HepG2 (cell line): ENCODE measurements around the gene ATL2. TPM values are rescaled to one million over a fixed set of nuclear protein-coding genes. Genes with fewer than 3 reads are reported as not detected.
A peak's percentile ranks its signal among the peaks of the same experiment; 100 is the strongest.

Experiments used
- ATAC-seq: fragments of 200-7000 bp; cut with Tn5 transposase; 3 replicates; pipeline ENCODE4 v1.9.1; 2020; ENCODE audit warnings: mild to moderate bottlenecking, moderate library complexity
- BruUV-seq: library from RNA; stranded (reverse); fragments of 400-500 nt; replicated peaks from 2 replicates; lab custom pipeline; 2021; lab: Mats Ljungman, UMichigan
- CTCF ChIA-PET: fragments of 300-600 bp; formaldehyde crosslinking; extraction: SDS; loops from one replicate; lab custom pipeline; 2021; ENCODE audit warnings: low total read pairs, inconsistent platforms, low intra/inter-chr PET ratio; lab: Yijun Ruan, JAX
- POLR2A ChIA-PET: fragments of 350-600 bp; sonication (Branson Sonifier 250); formaldehyde crosslinking; loops from one replicate; lab custom pipeline; 2020; ENCODE audit warnings: antibody characterized with exemption, inconsistent platforms; lab: Yijun Ruan, JAX
- DNase-seq: peaks from one replicate; pipeline ENCODE4 v3.0.0-alpha.2; 2015; ENCODE audit warnings: low spot score
- FAIRE-seq: peaks from 3 replicates; lab custom pipeline; 2011; peaks lifted over from hg19 to GRCh38; lab: Jason Lieb, UNC
- H2AFZ ChIP-seq: one replicate; pipeline ENCODE4 v1.6.1; 2011; ENCODE audit warnings: low read length, inconsistent platforms
- H3K27ac ChIP-seq: fragments of 300-600 bp; 3 replicates; pipeline ENCODE4 v1.8.0; 2011; ENCODE audit warnings: mixed run types, mild to moderate bottlenecking, mixed read lengths, low read length, inconsistent platforms; ENCODE audit not compliant: insufficient read depth; ENCODE audit errors: extremely low read length
- H3K27me3 ChIP-seq, 2 experiments: fragments of 200-600 bp in 1 of 2; 2 replicates in 1 of 2; 3 replicates in 1 of 2; pipeline versions ENCODE4 v1.6.0 to v1.8.0; 2011; ENCODE audit warnings: low read length in 2 of 2, mild to moderate bottlenecking in 2 of 2, moderate library complexity in 2 of 2, inconsistent platforms in 1 of 2; ENCODE audit not compliant: insufficient read depth in 2 of 2, control insufficient read depth in 1 of 2
- H3K36me3 ChIP-seq, 2 experiments: fragments of 200-600 bp in 1 of 2; replicated peaks in 1 of 2; 2 replicates in 1 of 2; 3 replicates in 1 of 2; pipeline versions ENCODE4 v1.5.1 to v1.8.0; 2011; ENCODE audit warnings: low read length in 2 of 2, inconsistent platforms in 1 of 2; ENCODE audit not compliant: insufficient read depth in 2 of 2, control insufficient read depth in 1 of 2
- H3K4me1 ChIP-seq: 2 replicates; pipeline ENCODE4 v1.5.1; 2012; ENCODE audit warnings: low read length, inconsistent platforms; ENCODE audit not compliant: insufficient read depth
- H3K4me2 ChIP-seq: 2 replicates; pipeline ENCODE4 v1.6.0; 2011; ENCODE audit warnings: low read depth, low read length, inconsistent platforms
- H3K4me3 ChIP-seq, 3 experiments: fragments of 200-600 bp in 1 of 3; sonication (generic), shearing (Covaris generic) in 1 of 3; replicated peaks in 1 of 3; 2 replicates each; pipeline ENCODE4 v1.5.1; 2011 to 2016; ENCODE audit warnings: low read length in 3 of 3, inconsistent platforms in 2 of 3, low read depth in 2 of 3, mild to moderate bottlenecking in 2 of 3, control low read depth in 1 of 3, mixed read lengths in 1 of 3; ENCODE audit not compliant: insufficient read depth in 1 of 3
- H3K79me2 ChIP-seq: one replicate; pipeline ENCODE4 v1.6.1; 2011; ENCODE audit warnings: low read length, inconsistent platforms; ENCODE audit not compliant: insufficient read depth
- H3K9ac ChIP-seq: 2 replicates; pipeline ENCODE4 v1.6.0; 2011; ENCODE audit warnings: mild to moderate bottlenecking, low read depth, low read length, inconsistent platforms; ENCODE audit not compliant: insufficient read depth
- H3K9me3 ChIP-seq: 2 replicates; pipeline ENCODE4 v1.5.1; 2012; ENCODE audit warnings: mild to moderate bottlenecking, low read length
- H4K20me1 ChIP-seq: 2 replicates; pipeline ENCODE4 v1.6.0; 2011; ENCODE audit warnings: inconsistent platforms, mild to moderate bottlenecking, low read length, moderate library complexity; ENCODE audit not compliant: insufficient read depth
- CEBPB ChIP-seq: IDR thresholded peaks from 2 replicates; pipeline ENCODE4 v1.6.1; 2011; ENCODE audit warnings: low read depth, low read length, improper control_type of control experiment, borderline replicate concordance
- FOXA3 ChIP-seq: IDR thresholded peaks from 2 replicates; pipeline ENCODE4 v1.6.1; 2016; ENCODE audit warnings: missing genetic modification reagents, missing compliant biosample characterization
- HNF1B ChIP-seq: sonication (generic); formaldehyde crosslinking; IDR thresholded peaks from 2 replicates; pipeline ENCODE4 v1.5.1; 2020; ENCODE audit warnings: mild to moderate bottlenecking, moderate library complexity, missing genetic modification reagents
- HNF4A ChIP-seq: sonication (generic); formaldehyde crosslinking; IDR thresholded peaks from 2 replicates; pipeline ENCODE4 v1.4.0; 2020; ENCODE audit warnings: missing genetic modification reagents
- KAT8 ChIP-seq: IDR thresholded peaks from 2 replicates; pipeline ENCODE4 v1.6.1; 2016; ENCODE audit warnings: missing genetic modification reagents, missing compliant biosample characterization
- KMT2A ChIP-seq: sonication (generic); formaldehyde crosslinking; IDR thresholded peaks from 2 replicates; pipeline ENCODE4 v1.4.0; 2020; ENCODE audit warnings: missing genetic modification reagents
- MXD4 ChIP-seq: IDR thresholded peaks from 2 replicates; pipeline ENCODE4 v1.6.1; 2016; ENCODE audit warnings: mild to moderate bottlenecking, missing biosample characterization, missing genetic modification reagents
- PHF8 ChIP-seq: sonication (generic); formaldehyde crosslinking; IDR thresholded peaks from 2 replicates; pipeline ENCODE4 v1.5.0; 2020; ENCODE audit warnings: missing genetic modification reagents
- SMARCC2 ChIP-seq: fragments of 450-650 bp; IDR thresholded peaks from 2 replicates; pipeline ENCODE4 v1.6.1; 2017; ENCODE audit warnings: antibody characterized with exemption, mild to moderate bottlenecking
- SOX5 ChIP-seq: IDR thresholded peaks from 2 replicates; pipeline ENCODE4 v1.6.1; 2016; ENCODE audit warnings: borderline replicate concordance
- ZBTB38 ChIP-seq: sonication (generic); formaldehyde crosslinking; IDR thresholded peaks from 2 replicates; pipeline ENCODE4 v1.5.1; 2020; ENCODE audit warnings: mild to moderate bottlenecking, missing genetic modification reagents
- ZNF564 ChIP-seq: sonication (generic); formaldehyde crosslinking; IDR thresholded peaks from 2 replicates; pipeline ENCODE4 v1.8.1; 2023; ENCODE audit warnings: mild to moderate bottlenecking, missing genetic modification reagents
- ZNF609 ChIP-seq: sonication (generic); formaldehyde crosslinking; IDR thresholded peaks from 2 replicates; pipeline ENCODE4 v1.4.0; 2020; ENCODE audit warnings: mild to moderate bottlenecking, missing genetic modification reagents, borderline replicate concordance
- ZNF737 ChIP-seq: sonication (generic); formaldehyde crosslinking; IDR thresholded peaks from 2 replicates; pipeline ENCODE4 v1.5.0; 2020; ENCODE audit warnings: missing genetic modification reagents, mild to moderate bottlenecking, borderline replicate concordance
- WGBS: methylation state at CpG from one replicate; pipeline ENCODE4 v1.1.6; 2017; ENCODE audit warnings: low lambda C conversion rate; 5-methylcytosine and 5-hydroxymethylcytosine counted together
- in situ Hi-C: cut with HindIII; loops from 2 replicates; pipeline ENCODE4 v1.10.0; 2017; ENCODE audit warnings: low pct_unique_long_range_greater_than_20kb; ENCODE audit not compliant: extremely low pct_ligation_motif_present
- intact Hi-C: fragments of 100-400 bp; cut with micrococcal nuclease; formaldehyde crosslinking; loops from one replicate; pipeline ENCODE4 v1.10.0; 2022; ENCODE audit not compliant: unreplicated experiment
- polyA plus RNA-seq, 8 experiments: library from polyadenylated mRNA; depleted of rRNA in 3 of 8; stranded (reverse) in 7 of 8; unstranded in 1 of 8; fragments of >200 nt; fragmentation: Illumina TruSeq in 4 of 8; extraction: Trizol in 4 of 8; gene quantifications; 2 replicates each; pipeline versions ENCODE4 v1.2.1 to v1.2.3, GENCODE V29; 2011 to 2016; ENCODE audit warnings: low read depth in 4 of 8, missing spikeins in 1 of 8, mixed read lengths in 1 of 8; ENCODE audit not compliant: insufficient read depth in 1 of 8
- total RNA-seq, 5 experiments: library from RNA; depleted of rRNA; stranded (reverse); fragments of >200 nt; fragmentation: Illumina TruSeq; extraction: Trizol; gene quantifications; 2 replicates each; pipeline ENCODE4 v1.2.3, GENCODE V29; 2016; ENCODE audit warnings: low read depth in 1 of 5
- TF ChIP-seq, protein P1 (sequence below): IDR thresholded peaks from 2 replicates; pipeline ENCODE4 v1.6.1; 2016; ENCODE audit warnings: missing genetic modification reagents, missing compliant biosample characterization

The ATL2 gene
- total and polyA plus RNA-seq, 2 of the 13 experiments (the other 11 are each of a cell fraction or from before 2014, with no cell fraction given) = 56.5 to 119 TPM

DNA sequence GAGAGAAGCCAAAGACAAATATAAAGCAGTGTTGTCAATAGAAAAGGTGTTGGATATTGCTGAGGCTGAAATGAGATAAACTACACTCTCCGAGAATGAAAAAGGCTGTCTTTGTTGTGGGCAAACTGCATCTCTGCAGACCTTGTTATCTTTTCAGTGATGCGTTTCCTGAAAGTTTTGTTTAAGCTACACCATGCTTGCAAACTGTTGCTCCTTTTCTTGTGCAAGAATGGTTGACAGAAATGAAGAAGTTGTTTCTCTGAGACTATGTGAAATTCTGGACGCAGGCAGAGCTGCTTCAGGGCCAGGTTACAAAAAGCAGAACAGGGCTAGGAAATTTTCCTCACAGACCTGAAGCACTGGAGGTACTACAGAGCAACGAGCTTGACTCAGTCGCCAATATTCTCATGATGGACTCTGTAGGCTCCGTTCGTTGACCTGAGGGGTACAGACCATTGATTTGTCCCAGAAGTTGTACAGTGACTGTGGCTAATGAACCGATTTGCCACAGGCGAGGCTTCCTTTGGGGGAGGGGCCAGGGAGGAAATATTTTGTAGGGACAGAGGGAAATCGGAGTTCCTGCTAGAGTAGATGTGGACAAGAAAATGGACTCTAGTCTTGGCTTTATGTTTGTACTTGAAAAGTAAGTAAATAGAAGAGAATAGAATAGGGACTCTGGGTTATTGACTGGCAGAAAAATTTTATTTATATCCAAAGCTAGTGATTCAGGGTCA is 3.5 kb upstream of the ATL2 start (continued):
- TF ChIP-seq, protein P1, sequence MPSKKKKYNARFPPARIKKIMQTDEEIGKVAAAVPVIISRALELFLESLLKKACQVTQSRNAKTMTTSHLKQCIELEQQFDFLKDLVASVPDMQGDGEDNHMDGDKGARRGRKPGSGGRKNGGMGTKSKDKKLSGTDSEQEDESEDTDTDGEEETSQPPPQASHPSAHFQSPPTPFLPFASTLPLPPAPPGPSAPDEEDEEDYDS (CRISPR knock-in tag) = 0 out of 2 replicates have a peak, but pooled peaks have one; percentile 31
- TF ChIP-seq KAT8 (CRISPR knock-in tag) (peak; percentile 54), HNF1B (0 out of 2 replicates have a peak, but pooled peaks have one; percentile 22), SOX5 (CRISPR knock-in tag) (peak; percentile 38; the same call in 1 of the 2 replicates), HNF4A (CRISPR knock-in tag) (peak; percentile 18; the same call in 1 of the 2 replicates), ZNF564 (CRISPR knock-in tag) (no peak), CEBPB (peak; percentile 29; the same call in 1 of the 2 replicates), PHF8 (CRISPR knock-in tag) (0 out of 2 replicates have a peak, but pooled peaks have one; percentile 25)

GRCh38 chr2:38376346-38377049 is 575 bp downstream of the ATL2 start:
- BruUV-seq = TSS peak; percentile 72
- peaks cover 50% of the 10 kb centered on the region for H4K20me1 ChIP-seq
- no peak for FAIRE-seq
- H3K27me3 ChIP-seq = no peaks in the 10 kb centered on the region; a peak in 1 of 5 replicates
- 1% methylated on average over 20 of the region's 80 CpGs for WGBS
- intact Hi-C loops (loop anchor here (1.0 to 10.0 kb wide), 7 partner anchors 30 to 358 kb away; no protein-coding TSS in a partner anchor), in situ Hi-C loops (no loop called here)
- no peaks in the 10 kb centered on the region for H3K36me3 ChIP-seq
- H3K27ac ChIP-seq = peak overlapping the region; percentile 90
- CTCF ChIA-PET = interaction anchor here (1.2 kb wide), 1 partner anchor 132 kb away, joined by 3 read pairs; no protein-coding TSS in a partner anchor
- peaks cover 51% of the 10 kb centered on the region for H3K79me2 ChIP-seq
- H3K4me2 ChIP-seq = peak overlapping the region; percentile 86
- peak; percentile 70 for ATAC-seq
- H3K9ac ChIP-seq = peak overlapping the region; percentile 99
- H2AFZ ChIP-seq = no peak overlapping the region
- DNase-seq = peak; percentile 73
- H3K4me3 ChIP-seq = peak overlapping the region; percentile 95 to 100 (median 99)
- H3K4me1 ChIP-seq = peaks cover 77% of the 10 kb centered on the region
- POLR2A ChIA-PET = interaction anchor here (0.6 to 3.2 kb wide), 13 partner anchors 10 to 375 kb away, joined by 3 to 28 read pairs (median 6); partner anchors contain the start of gene SRSF7
- no peaks in the 10 kb centered on the region for H3K9me3 ChIP-seq
- TF ChIP-seq FOXA3 (CRISPR knock-in tag) (peak; percentile 20; the same call in 1 of the 2 replicates), KMT2A (CRISPR knock-in tag) (peak; percentile 52; the same call in 1 of the 2 replicates), ZNF737 (CRISPR knock-in tag) (peak; percentile 75; the same call in 1 of the 2 replicates), SMARCC2 (no peak), ZNF609 (CRISPR knock-in tag) (no peak), ZBTB38 (no peak), MXD4 (no peak)
